ENCODE results near the gene HS3ST3B1. TPM values are rescaled to one million over a fixed set of nuclear protein-coding genes. Genes with fewer than 3 reads are reported as not detected.

The HS3ST3B1 gene
- total and polyA plus RNA-seq, 2 experiments from 2014 or later = 8.1 to 17.7 TPM

GRCh38 chr17:14304222-14304772 lies 3.4 kb downstream of the HS3ST3B1 start:
- H3K4me3 Mint-ChIP-seq = peak overlapping the region; percentile 66
- H3K27ac Mint-ChIP-seq = no peak overlapping the region
- no peaks in the 10 kb centered on the region for H3K9me2 ChIP-seq (ENCODE audit: insufficient read depth)
- H3K4me2 ChIP-seq = peak overlapping the region; percentile 92
- H3K36me3 Mint-ChIP-seq (ENCODE audit: low read depth) = no peaks in the 10 kb centered on the region
- H3K36me3 ChIP-seq (ENCODE audit: insufficient read depth) = no peaks in the 10 kb centered on the region
- H3K27ac ChIP-seq (ENCODE audit: low read depth) = no peak overlapping the region
- DNase-seq (ENCODE audit: low spot score) (no peak), ATAC-seq (no peak)
- H3K27me3 Mint-ChIP-seq (ENCODE audit: insufficient read depth, low read depth, poor library complexity) = peaks cover 50% of the 10 kb centered on the region
- peaks cover 4% of the 10 kb centered on the region; the same call in 1 of the 3 replicates for H3K9me3 Mint-ChIP-seq
- H3K27me3 ChIP-seq (ENCODE audit: insufficient read depth) = peaks cover 66% of the 10 kb centered on the region
- TF ChIP-seq ETS1 (IDR thresholded peaks at IDR 0.05) = no peak
- TF ChIP-seq EZH2 (IDR thresholded peaks at IDR 0.05; ENCODE audit: low read depth, unreplicated experiment) = peak; percentile 6
- H3F3A ChIP-seq (replicated peaks; ENCODE audit: low read depth) = peaks cover 7% of the 10 kb centered on the region
- H3K4me1 Mint-ChIP-seq = peaks cover 59% of the 10 kb centered on the region
- no peak overlapping the region for H2AFZ ChIP-seq
- H4K20me1 ChIP-seq (replicated peaks; ENCODE audit: insufficient read depth) = peaks cover 16% of the 10 kb centered on the region; the same call in 1 of the 2 replicates
- peak overlapping the region; percentile 81 for H3K4me3 ChIP-seq
- H3K4me1 ChIP-seq (ENCODE audit: insufficient read depth) = peaks cover 64% of the 10 kb centered on the region
- peaks cover 66% of the 10 kb centered on the region for H3K79me2 ChIP-seq (replicated peaks; ENCODE audit: insufficient read depth)

DNA sequence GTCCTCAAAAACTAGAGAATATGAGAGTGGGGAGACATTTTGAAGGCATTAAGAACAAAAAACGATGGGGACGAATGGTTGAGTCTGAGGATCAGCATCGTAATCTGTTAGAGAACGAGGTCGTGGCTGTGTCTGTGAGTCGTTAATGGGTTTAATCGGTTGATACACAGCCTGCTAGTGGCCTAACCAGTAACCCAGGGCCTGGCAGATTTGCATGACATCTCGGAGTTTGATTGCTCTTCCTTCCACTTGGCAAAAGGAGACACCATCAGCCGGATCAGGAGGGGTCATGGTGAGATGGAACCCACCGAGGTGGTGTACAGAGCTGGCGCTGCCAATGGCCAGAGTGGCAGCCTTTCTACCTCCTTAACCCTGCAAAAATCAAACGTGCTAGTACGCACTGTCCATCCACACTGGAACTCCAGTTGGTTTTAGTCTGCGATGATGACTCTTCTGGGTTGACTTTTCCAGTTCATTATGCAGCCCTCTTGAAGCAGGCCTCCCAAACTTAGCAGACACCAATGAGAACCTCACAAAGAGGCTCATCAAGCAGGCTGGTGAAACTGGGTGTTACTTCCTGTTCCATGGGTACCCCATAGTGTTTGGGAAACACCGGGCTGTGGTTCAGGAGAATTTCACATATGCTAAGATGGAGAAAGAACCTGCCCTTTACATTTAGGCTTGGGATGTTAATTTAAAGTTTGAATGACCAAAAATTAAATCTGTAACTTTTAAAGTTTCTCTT lies 4.1 kb downstream of the HS3ST3B1 start:
- Histone ChIP-seq H2AFZ (no peak overlapping the region), H3K27me3 (ENCODE audit: insufficient read depth) (peaks cover 59% of the 10 kb centered on the region), H3K27ac (ENCODE audit: low read depth) (no peak overlapping the region), H3K4me2 (peak overlapping the region; percentile 92), H3K4me3 (peak overlapping the region; percentile 81), H4K20me1 (replicated peaks; ENCODE audit: insufficient read depth) (peaks cover 16% of the 10 kb centered on the region; the same call in 1 of the 2 replicates), H3K4me1 (ENCODE audit: insufficient read depth) (peaks cover 60% of the 10 kb centered on the region), H3K9me2 (ENCODE audit: insufficient read depth) (no peaks in the 10 kb centered on the region), H3K36me3 (ENCODE audit: insufficient read depth) (no peaks in the 10 kb centered on the region), H3K79me2 (replicated peaks; ENCODE audit: insufficient read depth) (peaks cover 66% of the 10 kb centered on the region), H3F3A (replicated peaks; ENCODE audit: low read depth) (peaks cover 6% of the 10 kb centered on the region)
- Mint-ChIP-seq H3K4me1 (peaks cover 54% of the 10 kb centered on the region), H3K9me3 (peaks cover 4% of the 10 kb centered on the region; the same call in 1 of the 3 replicates), H3K27ac (no peak overlapping the region), H3K36me3 (ENCODE audit: low read depth) (no peaks in the 10 kb centered on the region), H3K27me3 (ENCODE audit: insufficient read depth, low read depth, poor library complexity) (peaks cover 44% of the 10 kb centered on the region), H3K4me3 (peak overlapping the region; percentile 66)
- ATAC-seq (no peak), DNase-seq (ENCODE audit: low spot score) (peak; percentile 63)
- TF ChIP-seq EZH2 (IDR thresholded peaks at IDR 0.05; ENCODE audit: low read depth, unreplicated experiment) (no peak), CREB1 (CRISPR knock-in tag; IDR thresholded peaks at IDR 0.05; ENCODE audit: low read depth) (no peak), ETS1 (IDR thresholded peaks at IDR 0.05) (no peak)
